Skeletal muscle satellite cell (primary cell): Measurements from ENCODE around the gene RINT1. TPM values are rescaled to one million over a fixed set of nuclear protein-coding genes. Genes with fewer than 3 reads are reported as not detected.

Source experiments
- H3K27me3 ChIP-seq: 2 replicates; pipeline ENCODE4 v1.7.0; 2013; ENCODE audit warnings: low read length; ENCODE audit not compliant: control insufficient read depth, insufficient read depth
- H3K36me3 ChIP-seq: 2 replicates; pipeline ENCODE4 v1.7.0; 2013; ENCODE audit warnings: mild to moderate bottlenecking, control low read depth, low read length; ENCODE audit not compliant: insufficient read depth
- H3K4me1 ChIP-seq: 2 replicates; pipeline ENCODE4 v1.7.0; 2013; ENCODE audit warnings: low read length; ENCODE audit not compliant: control insufficient read depth, insufficient read depth
- H3K4me2 ChIP-seq: 2 replicates; pipeline ENCODE4 v1.7.0; 2013; ENCODE audit warnings: mild to moderate bottlenecking, low read length
- H3K4me3 ChIP-seq: 2 replicates; pipeline ENCODE4 v1.7.0; 2013; ENCODE audit warnings: low read length
- H3K9ac ChIP-seq: 2 replicates; pipeline ENCODE4 v1.7.0; 2013; ENCODE audit warnings: mild to moderate bottlenecking, low read depth, low read length, moderate library complexity
- H3K9me3 ChIP-seq: replicated peaks from 2 replicates; pipeline ENCODE4 v1.7.0; 2013; ENCODE audit warnings: mild to moderate bottlenecking, control low read depth, low read length
- total RNA-seq: library from RNA; depleted of rRNA; stranded (reverse); fragments of >200 nt; gene quantifications from 2 replicates; pipeline ENCODE4 v1.2.3, GENCODE V29; 2012; rRNA removed

The RINT1 gene
- 13.5 and 16.0 TPM in 2 replicates for total RNA-seq

DNA sequence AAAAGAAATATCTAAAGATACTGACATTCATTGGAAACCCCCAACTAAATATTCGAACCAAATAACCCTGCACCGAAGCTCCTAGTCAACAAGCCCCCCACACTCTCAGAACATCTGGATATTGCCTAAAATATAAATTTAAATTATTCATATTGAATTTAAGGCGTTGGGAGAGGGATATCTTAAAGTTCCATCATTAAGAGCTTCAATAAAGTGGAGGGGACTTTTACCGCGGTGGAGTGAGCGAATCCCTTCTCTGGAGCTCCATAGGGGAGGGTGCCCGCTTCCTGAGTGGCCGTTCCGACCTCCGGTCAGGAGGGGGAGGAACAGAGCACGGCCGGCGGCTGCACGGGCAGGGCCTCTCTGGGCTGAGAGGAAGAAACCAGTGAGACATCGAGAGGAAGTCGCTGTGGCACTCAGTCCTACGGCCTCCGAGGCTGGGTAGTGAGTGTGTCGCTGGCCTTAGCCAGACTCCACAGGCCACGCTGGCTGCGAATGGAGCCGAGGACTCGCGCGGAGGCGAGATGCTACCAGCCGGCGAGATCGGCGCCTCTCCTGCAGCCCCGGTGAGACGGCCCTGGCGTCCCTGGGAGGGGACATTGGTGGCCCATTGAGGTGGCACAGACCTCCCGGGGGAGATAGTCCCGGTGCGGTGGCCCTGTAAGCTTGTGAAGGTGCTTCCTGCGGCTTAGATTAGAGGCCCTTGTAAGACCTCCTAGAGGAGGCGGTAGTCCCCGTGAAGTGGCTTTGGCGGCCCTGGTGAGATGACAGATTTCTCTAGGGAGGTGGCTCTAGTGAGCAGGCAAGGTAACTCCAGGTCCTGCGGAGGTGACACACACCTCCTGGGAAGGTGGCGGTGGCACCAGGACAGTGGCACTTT lies at the start of gene RINT1:
Gene RINT1, plus strand, starts transcription at position 410 of the 880 bp plus-strand sequence. Its CDS starts 115 bp downstream, at position 525.
- peaks cover 15% of the 10 kb centered on the region for H3K4me1 ChIP-seq
- H3K4me2 ChIP-seq: peak within 1 kb of the TSS; percentile 89
- no peaks in the 10 kb centered on the region for H3K27me3 ChIP-seq
- peaks cover 8% of the 10 kb centered on the region for H3K36me3 ChIP-seq
- H3K9me3 ChIP-seq: no peaks in the 10 kb centered on the region
- peak within 1 kb of the TSS; percentile 98 for H3K9ac ChIP-seq
- peak within 1 kb of the TSS; percentile 88 for H3K4me3 ChIP-seq

DNA sequence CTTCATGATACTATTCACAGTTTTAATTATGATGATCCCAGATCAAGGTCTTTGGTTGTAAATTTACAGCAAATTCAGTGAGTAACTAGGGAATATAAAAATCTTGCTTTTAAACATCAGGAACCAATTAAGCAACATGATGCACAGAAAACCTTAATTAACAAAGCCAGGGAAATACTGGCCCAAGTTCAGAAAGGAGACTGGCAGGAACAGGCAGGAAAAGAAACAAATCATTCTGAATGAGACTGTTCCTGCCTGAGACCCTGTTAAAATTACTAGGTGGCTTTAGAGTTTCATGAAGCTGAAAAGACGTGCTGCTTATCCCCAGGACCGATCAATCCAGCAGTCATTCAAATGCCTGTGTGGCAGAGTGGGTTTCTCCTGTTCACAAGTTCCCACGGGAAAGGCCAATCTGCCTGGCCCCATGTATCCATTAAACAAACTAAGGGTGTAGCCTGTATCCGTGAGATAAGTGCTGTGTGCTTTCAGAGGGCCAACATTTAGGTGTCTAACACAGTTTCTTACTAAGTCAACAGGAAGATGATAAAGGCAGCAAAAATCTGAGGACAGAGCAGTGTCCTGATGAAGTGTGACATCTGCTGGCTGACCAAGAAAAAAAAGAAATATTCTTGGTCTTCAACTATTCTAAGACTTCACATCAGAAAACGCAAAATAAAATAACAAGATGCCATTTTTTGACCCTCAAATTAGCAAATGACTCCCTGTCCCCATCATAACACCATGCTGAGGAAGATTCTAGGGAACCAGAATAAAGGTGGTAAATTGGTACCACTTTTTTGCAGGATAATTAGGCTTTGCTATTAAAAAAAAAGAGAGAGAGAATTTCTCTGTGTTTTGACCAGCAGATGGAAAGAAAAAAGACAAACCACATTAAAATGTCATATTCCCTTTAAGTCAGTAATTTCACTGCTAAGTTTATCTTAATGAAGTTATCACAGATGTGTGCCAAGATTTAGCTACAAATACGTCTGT lies 44.1 kb upstream of the RINT1 start:
- Histone ChIP-seq H3K9me3 (no peaks in the 10 kb centered on the region), H3K9ac (peak overlapping the region; percentile 73), H3K4me1 (peaks cover 11% of the 10 kb centered on the region), H3K36me3 (peaks cover 6% of the 10 kb centered on the region), H3K4me2 (peak overlapping the region; percentile 70), H3K27me3 (no peaks in the 10 kb centered on the region), H3K4me3 (peak overlapping the region; percentile 15)

DNA sequence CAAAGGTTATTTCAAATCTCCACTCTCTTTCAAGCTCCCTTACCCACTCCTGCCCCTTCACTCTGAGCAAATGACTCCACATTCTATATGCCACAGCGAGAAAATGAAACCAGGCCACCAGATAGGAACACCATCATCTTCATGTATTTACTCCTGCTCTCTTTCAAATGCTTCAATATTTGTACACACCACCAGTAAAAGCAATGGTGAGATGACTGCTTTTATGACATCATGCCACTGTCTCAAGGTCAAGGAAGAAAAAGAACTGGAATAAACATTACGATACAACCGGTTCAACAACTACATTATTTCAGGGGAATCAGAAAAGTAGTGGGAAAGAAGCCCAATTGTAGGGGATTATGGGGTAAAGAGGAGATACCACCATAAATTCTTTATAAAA lies 42.6 kb upstream of the RINT1 start:
- H3K4me3 ChIP-seq: no peak overlapping the region
- peaks cover 11% of the 10 kb centered on the region for H3K4me1 ChIP-seq
- no peaks in the 10 kb centered on the region for H3K9me3 ChIP-seq
- no peaks in the 10 kb centered on the region for H3K27me3 ChIP-seq
- H3K36me3 ChIP-seq: peaks cover 16% of the 10 kb centered on the region
- H3K9ac ChIP-seq: no peak overlapping the region
- H3K4me2 ChIP-seq: no peak overlapping the region

DNA sequence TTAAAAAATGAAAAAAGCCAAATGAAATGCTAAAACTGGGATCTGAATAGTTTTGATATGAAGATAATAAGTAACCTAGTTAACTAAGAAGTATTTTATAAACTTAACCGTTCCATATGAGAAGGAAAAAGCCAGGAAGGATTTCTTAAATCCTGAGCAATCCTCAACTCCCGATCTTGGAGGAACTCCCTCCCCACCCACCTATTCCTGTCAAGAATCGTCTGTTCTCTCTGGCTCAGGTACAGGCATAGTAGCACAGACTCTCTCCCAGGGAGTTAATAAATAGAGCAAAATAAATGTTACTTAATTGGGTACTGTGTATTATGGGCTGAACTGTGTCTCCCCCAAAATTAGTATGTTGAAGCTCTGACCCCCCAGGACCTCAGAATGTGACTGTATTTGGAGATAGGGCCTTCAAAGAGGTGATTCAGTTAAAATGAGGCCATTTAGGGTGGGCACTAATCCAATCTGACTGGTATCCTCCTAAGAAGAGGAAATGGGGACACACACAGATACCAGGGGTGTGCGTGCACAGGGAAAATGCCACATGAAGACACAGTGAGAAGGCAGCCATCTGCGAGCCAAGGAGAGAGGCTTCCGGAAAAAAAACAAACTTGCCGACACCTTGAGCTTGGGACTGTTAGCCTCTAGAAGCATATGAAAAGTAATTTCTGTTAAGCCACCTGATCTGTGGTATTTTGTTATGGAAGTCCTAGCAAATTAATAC lies 38.6 kb upstream of the RINT1 start:
- H3K36me3 ChIP-seq: peaks cover 9% of the 10 kb centered on the region
- H3K9ac ChIP-seq: no peak overlapping the region
- H3K27me3 ChIP-seq: no peaks in the 10 kb centered on the region
- H3K4me1 ChIP-seq: peaks cover 12% of the 10 kb centered on the region
- no peaks in the 10 kb centered on the region for H3K9me3 ChIP-seq
- H3K4me2 ChIP-seq: no peak overlapping the region
- H3K4me3 ChIP-seq: no peak overlapping the region

DNA sequence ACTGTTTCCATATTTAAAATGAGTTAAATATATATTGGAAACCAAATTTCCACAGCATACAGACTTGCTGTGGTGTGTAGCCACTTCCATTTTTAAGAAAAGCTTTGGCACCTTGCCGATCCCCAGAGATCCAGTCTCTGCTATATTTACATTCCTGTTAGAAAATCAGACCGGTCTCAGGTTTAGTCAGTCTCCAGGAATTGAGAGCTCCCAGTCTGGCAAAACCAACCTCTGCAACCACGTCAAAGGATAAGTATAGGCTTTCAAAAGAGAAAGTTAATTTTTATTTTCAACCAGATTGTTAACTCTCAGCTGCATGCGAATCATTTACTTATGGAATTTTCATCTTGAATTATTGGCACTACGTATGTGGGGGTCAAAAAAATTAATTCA lies 38.1 kb upstream of the RINT1 start:
- H3K4me3 ChIP-seq: no peak overlapping the region
- H3K4me2 ChIP-seq: no peak overlapping the region
- H3K9ac ChIP-seq: no peak overlapping the region
- peaks cover 9% of the 10 kb centered on the region for H3K36me3 ChIP-seq
- H3K9me3 ChIP-seq: no peaks in the 10 kb centered on the region
- no peaks in the 10 kb centered on the region for H3K27me3 ChIP-seq
- H3K4me1 ChIP-seq: peaks cover 11% of the 10 kb centered on the region

DNA sequence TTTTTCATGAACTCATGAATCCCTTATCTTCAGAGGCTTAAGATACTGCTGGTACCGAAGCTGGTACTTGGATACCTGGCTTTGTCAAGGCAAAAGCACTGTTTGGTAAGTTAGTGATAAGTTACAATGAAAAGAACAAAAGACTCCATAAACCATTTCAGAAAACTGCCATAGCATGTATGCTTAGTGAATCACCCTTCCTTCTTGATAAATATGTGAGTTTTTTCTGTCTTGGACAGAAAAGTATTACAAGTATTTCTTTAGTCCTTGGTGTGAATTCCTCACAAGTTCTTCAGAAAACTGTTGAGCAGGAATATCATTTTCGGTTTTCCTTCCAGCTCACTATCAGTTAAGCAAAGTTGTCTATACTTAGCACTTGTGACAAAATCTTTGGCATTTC lies 35.5 kb upstream of the RINT1 start:
- H3K4me2 ChIP-seq: no peak overlapping the region
- no peaks in the 10 kb centered on the region for H3K9me3 ChIP-seq
- H3K4me3 ChIP-seq: no peak overlapping the region
- H3K27me3 ChIP-seq: no peaks in the 10 kb centered on the region
- peaks cover 11% of the 10 kb centered on the region for H3K4me1 ChIP-seq
- H3K9ac ChIP-seq: no peak overlapping the region
- H3K36me3 ChIP-seq: peaks cover 27% of the 10 kb centered on the region

DNA sequence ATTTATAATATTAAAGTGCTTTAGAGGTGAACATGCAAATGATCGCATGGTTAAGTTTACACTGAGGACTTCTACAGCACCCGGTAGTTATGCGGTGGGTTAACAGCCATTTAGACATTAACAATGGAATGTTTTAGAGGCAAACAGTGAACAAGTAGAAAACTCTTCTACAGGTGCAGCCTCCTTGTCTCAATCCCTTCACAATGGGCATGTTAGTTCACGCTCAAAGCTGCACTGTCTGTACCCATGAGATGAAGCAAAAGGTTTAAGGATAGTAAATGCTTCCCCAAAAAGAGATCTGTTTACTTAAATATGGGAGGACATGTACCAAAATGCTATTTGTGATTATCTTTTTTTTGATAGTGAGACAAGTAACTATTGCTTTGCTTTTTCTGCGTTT lies 35.0 kb upstream of the RINT1 start:
- H3K4me3 ChIP-seq: no peak overlapping the region
- no peak overlapping the region for H3K4me2 ChIP-seq
- H3K36me3 ChIP-seq: peaks cover 27% of the 10 kb centered on the region
- H3K9ac ChIP-seq: no peak overlapping the region
- no peaks in the 10 kb centered on the region for H3K27me3 ChIP-seq
- peaks cover 11% of the 10 kb centered on the region for H3K4me1 ChIP-seq
- H3K9me3 ChIP-seq: no peaks in the 10 kb centered on the region

DNA sequence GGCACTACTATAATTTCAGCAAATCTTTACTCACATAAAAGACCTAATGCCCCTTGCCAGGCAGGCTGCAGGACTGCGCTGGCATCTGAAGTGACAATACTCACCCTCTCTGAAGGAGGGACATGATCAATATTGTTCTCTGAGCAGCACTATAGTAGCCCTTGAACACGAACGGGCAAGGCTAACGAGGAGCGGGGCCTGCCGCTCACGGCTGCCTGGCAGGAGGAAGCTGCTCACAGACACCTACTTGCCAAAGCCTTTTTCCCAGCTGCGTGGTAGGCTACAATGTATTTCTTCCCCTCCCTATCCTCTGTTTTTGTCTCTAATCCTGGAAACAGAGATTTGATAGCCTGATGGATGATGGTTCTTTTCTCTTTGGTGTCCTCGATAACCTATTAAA lies 29.8 kb upstream of the RINT1 start:
- Histone ChIP-seq H3K4me1 (no peaks in the 10 kb centered on the region), H3K9me3 (no peaks in the 10 kb centered on the region), H3K9ac (no peak overlapping the region), H3K27me3 (no peaks in the 10 kb centered on the region), H3K4me2 (no peak overlapping the region), H3K36me3 (peaks cover 36% of the 10 kb centered on the region), H3K4me3 (no peak overlapping the region)

DNA sequence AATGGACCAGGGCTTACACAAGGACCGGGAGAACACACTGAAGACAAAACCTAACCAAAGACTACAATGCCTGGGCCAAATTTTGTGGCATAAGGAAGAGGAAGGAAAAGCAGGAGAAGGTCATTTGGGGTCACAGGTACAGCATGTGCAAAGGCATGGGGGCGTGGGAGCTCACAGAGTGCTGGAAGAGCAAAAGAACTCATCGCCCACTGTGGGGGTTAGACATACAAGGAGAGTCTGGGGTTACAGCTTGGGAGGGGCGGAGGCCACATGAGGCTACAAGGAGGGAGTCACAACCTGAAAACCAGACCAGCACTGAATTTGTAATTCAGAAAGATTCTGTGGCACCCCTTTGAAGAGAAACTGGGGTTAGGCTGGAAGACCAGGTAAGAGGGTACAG lies 19.6 kb upstream of the RINT1 start:
- Histone ChIP-seq H3K9ac (no peak overlapping the region), H3K36me3 (peaks cover 8% of the 10 kb centered on the region), H3K4me1 (no peaks in the 10 kb centered on the region), H3K27me3 (no peaks in the 10 kb centered on the region), H3K4me3 (no peak overlapping the region), H3K9me3 (no peaks in the 10 kb centered on the region), H3K4me2 (no peak overlapping the region)

DNA sequence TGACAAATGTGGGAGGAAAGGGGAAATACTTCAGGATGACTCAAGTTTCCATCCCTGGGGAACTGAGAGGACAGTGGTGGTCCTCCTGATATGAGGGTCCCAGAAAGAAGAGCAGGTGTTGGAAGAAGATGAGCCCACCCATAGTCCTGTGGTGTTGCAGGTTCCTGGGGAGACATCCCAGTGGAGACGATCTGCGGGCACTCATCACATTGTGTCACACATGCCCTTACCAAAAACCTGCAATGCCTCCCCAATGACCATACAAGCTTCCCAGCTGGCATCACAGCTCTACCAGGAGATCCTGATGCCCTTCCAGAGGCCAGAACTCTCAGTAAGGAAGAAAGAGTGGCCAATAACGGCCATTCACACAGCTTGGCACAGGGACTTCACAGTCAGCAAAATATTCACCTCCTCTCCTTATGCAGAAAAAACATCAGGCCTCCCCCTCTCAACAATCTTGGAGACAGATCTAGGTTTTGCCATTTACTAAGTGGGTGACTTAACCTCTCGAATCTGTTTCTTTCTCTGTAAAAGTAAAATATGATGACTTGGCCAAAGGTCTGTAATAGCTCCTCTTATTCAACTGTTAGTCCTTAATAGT lies 19.0 kb upstream of the RINT1 start:
- Histone ChIP-seq H3K4me1 (no peaks in the 10 kb centered on the region), H3K36me3 (peaks cover 7% of the 10 kb centered on the region), H3K9ac (no peak overlapping the region), H3K9me3 (no peaks in the 10 kb centered on the region), H3K4me2 (no peak overlapping the region), H3K27me3 (no peaks in the 10 kb centered on the region), H3K4me3 (no peak overlapping the region)
